Activated CD4-positive, alpha-beta memory T cell treated with anti-CD3 and anti-CD28 coated beads for 36 hours (primary cell): ENCODE data around the gene CDC42EP4. TPM values are rescaled to one million over a fixed set of nuclear protein-coding genes. Genes with fewer than 3 reads are reported as not detected.

ENCODE experiments used
- CTCF ChIA-PET: fragments of 350-600 bp; sonication (Branson Sonifier 250); formaldehyde crosslinking; loops from one replicate; lab custom pipeline; 2021; ENCODE audit warnings: antibody characterized with exemption, inconsistent platforms; lab: Charles Lee
- POLR2A ChIA-PET: fragments of 350-600 bp; sonication (Branson Sonifier 250); formaldehyde crosslinking; loops from one replicate; lab custom pipeline; 2021; ENCODE audit warnings: antibody characterized with exemption; lab: Charles Lee
- DNase-seq: peaks from one replicate; pipeline ENCODE4 v3.0.0-alpha.2; 2020
- H3K27ac Mint-ChIP-seq: one replicate; pipeline ENCODE4 v1.8.0; 2021; ENCODE audit warnings: mixed read lengths
- H3K27me3 Mint-ChIP-seq: one replicate; pipeline ENCODE4 v1.8.0; 2021; ENCODE audit warnings: mixed read lengths
- H3K36me3 Mint-ChIP-seq: one replicate; pipeline ENCODE4 v1.8.0; 2021; ENCODE audit warnings: mixed read lengths
- H3K4me1 Mint-ChIP-seq: one replicate; pipeline ENCODE4 v1.8.0; 2021; ENCODE audit warnings: low read depth, mixed read lengths
- H3K4me3 Mint-ChIP-seq: one replicate; pipeline ENCODE4 v1.8.0; 2021; ENCODE audit warnings: mild to moderate bottlenecking, mixed read lengths
- H3K9me3 Mint-ChIP-seq: one replicate; pipeline ENCODE4 v1.8.0; 2021; ENCODE audit warnings: mixed read lengths
- intact Hi-C: fragments of 100-400 bp; cut with micrococcal nuclease; formaldehyde crosslinking; loops from one replicate; pipeline ENCODE4 v1.15.1; 2023
- total RNA-seq, 2 experiments: library from RNA; stranded (reverse); gene quantifications; one replicate each; pipeline ENCODE4 v1.2.3, GENCODE V29; 2021

CDC42EP4 gene
- total RNA-seq, 2 experiments from 2014 or later, result 1.6 to 1.7 TPM

- ChIA-PET CTCF (no interaction called here), POLR2A (no interaction called here)
- H3K27ac Mint-ChIP-seq, result no peak overlapping the region
- H3K27me3 Mint-ChIP-seq, result peaks cover 3% of the 10 kb centered on the region
- no peak overlapping the region for H3K4me3 Mint-ChIP-seq
- no peaks in the 10 kb centered on the region for H3K9me3 Mint-ChIP-seq
- H3K36me3 Mint-ChIP-seq, result no peaks in the 10 kb centered on the region
- DNase-seq, result no peak
- intact Hi-C loops, result no loop called here
- H3K4me1 Mint-ChIP-seq, result no peaks in the 10 kb centered on the region
Measured at GRCh38 chr17:73278465-73279453, 33.0 kb downstream of the CDC42EP4 start.

GRCh38 chr17:73278049-73278464, 33.7 kb downstream of the CDC42EP4 start:
- no peaks in the 10 kb centered on the region for H3K36me3 Mint-ChIP-seq
- H3K4me1 Mint-ChIP-seq, result no peaks in the 10 kb centered on the region
- ChIA-PET POLR2A (no interaction called here), CTCF (no interaction called here)
- no peak for DNase-seq
- peaks cover 3% of the 10 kb centered on the region for H3K27me3 Mint-ChIP-seq
- no peak overlapping the region for H3K4me3 Mint-ChIP-seq
- no peaks in the 10 kb centered on the region for H3K9me3 Mint-ChIP-seq
- H3K27ac Mint-ChIP-seq, result no peak overlapping the region
- intact Hi-C loops, result no loop called here

- H3K4me3 Mint-ChIP-seq, result no peak overlapping the region
- H3K27me3 Mint-ChIP-seq, result peaks cover 3% of the 10 kb centered on the region
- no peak for DNase-seq
- intact Hi-C loops, result no loop called here
- no peaks in the 10 kb centered on the region for H3K36me3 Mint-ChIP-seq
- CTCF ChIA-PET, result no interaction called here
- H3K27ac Mint-ChIP-seq, result no peak overlapping the region
- H3K4me1 Mint-ChIP-seq, result no peaks in the 10 kb centered on the region
- POLR2A ChIA-PET, result no interaction called here
- no peaks in the 10 kb centered on the region for H3K9me3 Mint-ChIP-seq
Measured at GRCh38 chr17:73274490-73274889, 37.3 kb downstream of the CDC42EP4 start.

GRCh38 chr17:73272906-73273218, 38.9 kb downstream of the CDC42EP4 start:
- peaks cover 3% of the 10 kb centered on the region for H3K27me3 Mint-ChIP-seq

GRCh38 chr17:73271072-73271471, 40.7 kb downstream of the CDC42EP4 start:
- POLR2A ChIA-PET, result no interaction called here
- intact Hi-C loops, result no loop called here

More at GRCh38 chr17:73272906-73273218, 38.9 kb downstream of the CDC42EP4 start:
- CTCF ChIA-PET, result no interaction called here
- no peaks in the 10 kb centered on the region for H3K36me3 Mint-ChIP-seq
- POLR2A ChIA-PET, result no interaction called here
- H3K4me1 Mint-ChIP-seq, result no peaks in the 10 kb centered on the region
- intact Hi-C loops, result no loop called here
- H3K4me3 Mint-ChIP-seq, result no peak overlapping the region
- no peaks in the 10 kb centered on the region for H3K9me3 Mint-ChIP-seq
- no peak for DNase-seq
- no peak overlapping the region for H3K27ac Mint-ChIP-seq

GRCh38 chr17:73269791-73270190, 42.0 kb downstream of the CDC42EP4 start:
- DNase-seq, result no peak
- Mint-ChIP-seq H3K36me3 (no peaks in the 10 kb centered on the region), H3K4me1 (no peaks in the 10 kb centered on the region), H3K27me3 (peaks cover 3% of the 10 kb centered on the region), H3K9me3 (no peaks in the 10 kb centered on the region), H3K4me3 (no peak overlapping the region), H3K27ac (no peak overlapping the region)
- intact Hi-C loops, result no loop called here
- ChIA-PET CTCF (interaction anchor here (1.5 kb wide), 1 partner anchor 15 kb away, joined by 4 read pairs; no protein-coding TSS in a partner anchor), POLR2A (interaction anchor here (0.6 kb wide), 1 partner anchor 22 kb away, joined by 3 read pairs; no protein-coding TSS in a partner anchor)

More at GRCh38 chr17:73271072-73271471, 40.7 kb downstream of the CDC42EP4 start:
- H3K27ac Mint-ChIP-seq, result no peak overlapping the region
- H3K9me3 Mint-ChIP-seq, result no peaks in the 10 kb centered on the region
- no peak for DNase-seq
- no peak overlapping the region for H3K4me3 Mint-ChIP-seq
- CTCF ChIA-PET, result interaction anchor here (1.5 kb wide), 1 partner anchor 16 kb away, joined by 4 read pairs; no protein-coding TSS in a partner anchor
- peaks cover 3% of the 10 kb centered on the region for H3K27me3 Mint-ChIP-seq
- H3K4me1 Mint-ChIP-seq, result no peaks in the 10 kb centered on the region
- no peaks in the 10 kb centered on the region for H3K36me3 Mint-ChIP-seq

GRCh38 chr17:73269329-73269615, 42.5 kb downstream of the CDC42EP4 start:
- intact Hi-C loops, result no loop called here
- ChIA-PET CTCF (no interaction called here), POLR2A (no interaction called here)
- H3K4me3 Mint-ChIP-seq, result no peak overlapping the region
- DNase-seq, result no peak
- no peaks in the 10 kb centered on the region for H3K9me3 Mint-ChIP-seq
- H3K27me3 Mint-ChIP-seq, result peaks cover 1% of the 10 kb centered on the region
- no peaks in the 10 kb centered on the region for H3K4me1 Mint-ChIP-seq
- H3K27ac Mint-ChIP-seq, result no peak overlapping the region
- H3K36me3 Mint-ChIP-seq, result no peaks in the 10 kb centered on the region

GRCh38 chr17:73268582-73269328, 43.0 kb downstream of the CDC42EP4 start:
- ChIA-PET POLR2A (no interaction called here), CTCF (interaction anchor here (1.1 to 1.6 kb wide), 2 partner anchors 13 to 101 kb away, joined by 3 to 6 read pairs; no protein-coding TSS in a partner anchor)
- DNase-seq, result peak; percentile 12
- H3K4me3 Mint-ChIP-seq, result no peak overlapping the region
- intact Hi-C loops, result no loop called here
- no peaks in the 10 kb centered on the region for H3K36me3 Mint-ChIP-seq
- no peak overlapping the region for H3K27ac Mint-ChIP-seq
- no peaks in the 10 kb centered on the region for H3K9me3 Mint-ChIP-seq
- H3K27me3 Mint-ChIP-seq, result no peaks in the 10 kb centered on the region
- no peaks in the 10 kb centered on the region for H3K4me1 Mint-ChIP-seq

- H3K27ac Mint-ChIP-seq, result no peak overlapping the region
- no peaks in the 10 kb centered on the region for H3K27me3 Mint-ChIP-seq
- intact Hi-C loops, result no loop called here
- H3K4me1 Mint-ChIP-seq, result no peaks in the 10 kb centered on the region
- H3K9me3 Mint-ChIP-seq, result no peaks in the 10 kb centered on the region
- DNase-seq, result no peak
- H3K36me3 Mint-ChIP-seq, result no peaks in the 10 kb centered on the region
- no peak overlapping the region for H3K4me3 Mint-ChIP-seq
- POLR2A ChIA-PET, result no interaction called here
- CTCF ChIA-PET, result interaction anchor here (1.1 to 1.6 kb wide), 3 partner anchors 11 to 102 kb away, joined by 3 to 6 read pairs (median 3); no protein-coding TSS in a partner anchor
Measured at GRCh38 chr17:73267648-73268537, 43.9 kb downstream of the CDC42EP4 start.

GRCh38 chr17:73266796-73267195, 45.0 kb downstream of the CDC42EP4 start:
- no peaks in the 10 kb centered on the region for H3K4me1 Mint-ChIP-seq

More at GRCh38 chr17:73266796-73267195, 45.0 kb downstream of the CDC42EP4 start:
- H3K36me3 Mint-ChIP-seq, result no peaks in the 10 kb centered on the region
- no peaks in the 10 kb centered on the region for H3K27me3 Mint-ChIP-seq
- no peak for DNase-seq
- H3K27ac Mint-ChIP-seq, result no peak overlapping the region
- H3K9me3 Mint-ChIP-seq, result no peaks in the 10 kb centered on the region
- intact Hi-C loops, result no loop called here
- H3K4me3 Mint-ChIP-seq, result no peak overlapping the region
- ChIA-PET POLR2A (no interaction called here), CTCF (interaction anchor here (1.1 kb wide), 2 partner anchors 10 to 103 kb away, joined by 3 read pairs; no protein-coding TSS in a partner anchor)
